Vagina (tissue), 2 donors: ENCODE measurements around the gene AQP6. TPM values are rescaled to one million over a fixed set of nuclear protein-coding genes. Genes with fewer than 3 reads are reported as not detected.

Experiments
- DNase-seq, 2 donors: peaks; one replicate each; pipeline ENCODE4 v3.0.0-alpha.2; 2017; ENCODE audit errors: extremely low spot score in 2 of 2
- H3K27ac ChIP-seq: fragments of 200-600 bp; sonication (generic); one replicate; pipeline ENCODE4 v1.5.1; 2019
- H3K27me3 ChIP-seq: fragments of 200-600 bp; sonication (generic); one replicate; pipeline ENCODE4 v1.5.1; 2019
- H3K36me3 ChIP-seq, 2 donors: fragments of 200-600 bp; sonication (generic); one replicate each; pipeline ENCODE4 v1.5.1; 2017 to 2019
- H3K4me1 ChIP-seq: fragments of 200-600 bp; sonication (generic); one replicate; pipeline ENCODE4 v1.5.1; 2019
- H3K4me3 ChIP-seq, 2 donors: fragments of 200-600 bp; sonication (generic); 1 replicate in 1 of 2; 2 replicates in 1 of 2; pipeline ENCODE4 v1.5.1; 2016 to 2019
- H3K9me3 ChIP-seq: fragments of 200-600 bp; sonication (generic); one replicate; pipeline ENCODE4 v1.5.1; 2019
- CTCF ChIP-seq, 3 experiments: fragments of 450-650 bp in 2 of 3; fragments of 200-600 bp in 1 of 3; sonication (generic) in 1 of 3; IDR thresholded peaks; one replicate each; pipeline ENCODE4 v1.5.1; 2017 to 2019; ENCODE audit warnings: antibody characterized with exemption in 3 of 3, mild to moderate bottlenecking in 2 of 3, moderate library complexity in 2 of 3
- POLR2A ChIP-seq, 2 donors: fragments of 450-650 bp; IDR thresholded peaks; one replicate each; pipeline ENCODE4 v1.6.1; 2017; ENCODE audit warnings: antibody characterized with exemption in 2 of 2, mild to moderate bottlenecking in 2 of 2, moderate library complexity in 2 of 2
- POLR2AphosphoS5 ChIP-seq, 2 donors: sonication (generic); formaldehyde crosslinking; IDR thresholded peaks; one replicate each; pipeline ENCODE4 v1.9.0; 2017; ENCODE audit warnings: antibody characterized with exemption in 2 of 2, mild to moderate bottlenecking in 2 of 2, low read depth in 1 of 2; ENCODE audit not compliant: insufficient read depth in 1 of 2
- intact Hi-C: fragments of 100-400 bp; cut with DNase I; formaldehyde crosslinking; loops from one replicate; pipeline ENCODE4 v1.15.1; 2023
- total RNA-seq: library from RNA; depleted of rRNA; stranded (reverse); fragments of >200 nt; gene quantifications from one replicate; pipeline ENCODE4 v1.2.3, GENCODE V29; 2016

The AQP6 gene
- total RNA-seq, 1 donor from 2014 or later, result not detected

- no peak for DNase-seq
- intact Hi-C loops, result no loop called here
- TF ChIP-seq CTCF (IDR thresholded peaks at IDR 0.05) (no peak), POLR2AphosphoS5 (IDR thresholded peaks at IDR 0.05; ENCODE audit: insufficient read depth in 1 of 2, low read depth in 1 of 2) (no peak), POLR2A (IDR thresholded peaks at IDR 0.05) (no peak)
- no peaks in the 10 kb centered on the region for H3K27me3 ChIP-seq
- H3K9me3 ChIP-seq, result no peaks in the 10 kb centered on the region
- no peak overlapping the region for H3K27ac ChIP-seq
- H3K4me3 ChIP-seq, result no peak overlapping the region
- H3K36me3 ChIP-seq, result no peaks in the 10 kb centered on the region
- H3K4me1 ChIP-seq, result no peaks in the 10 kb centered on the region
Observed at GRCh38 chr12:49932533-49933130, 40.1 kb upstream of the AQP6 start.

DNA sequence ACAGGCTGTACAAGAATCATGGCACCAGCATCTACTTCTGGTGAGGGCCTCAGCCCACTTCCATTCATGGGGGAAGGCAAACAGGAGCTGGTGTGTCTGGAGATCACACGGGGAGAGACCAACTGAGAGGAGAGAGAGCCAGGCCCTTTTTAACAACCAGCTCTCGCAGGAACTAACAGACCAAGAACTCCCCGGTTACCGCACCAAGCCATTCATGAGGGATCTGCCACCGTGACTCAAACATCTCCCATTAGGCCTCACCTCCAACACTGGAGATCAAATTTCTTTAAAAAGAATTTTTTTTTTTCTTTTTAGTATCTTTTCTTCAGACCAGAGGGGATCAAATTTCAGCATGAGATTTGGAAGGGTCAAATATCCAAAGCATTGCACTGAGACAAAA is 39.0 kb upstream of the AQP6 start:
- H3K4me1 ChIP-seq, result no peaks in the 10 kb centered on the region
- intact Hi-C loops, result no loop called here
- TF ChIP-seq POLR2AphosphoS5 (IDR thresholded peaks at IDR 0.05; ENCODE audit: insufficient read depth in 1 of 2, low read depth in 1 of 2) (no peak), POLR2A (IDR thresholded peaks at IDR 0.05) (no peak), CTCF (IDR thresholded peaks at IDR 0.05) (no peak)

GRCh38 chr12:49934505-49934904 is 38.2 kb upstream of the AQP6 start:
- Histone ChIP-seq H3K9me3 (no peaks in the 10 kb centered on the region), H3K36me3 (no peaks in the 10 kb centered on the region), H3K4me3 (no peak overlapping the region), H3K27ac (no peak overlapping the region), H3K4me1 (no peaks in the 10 kb centered on the region), H3K27me3 (no peaks in the 10 kb centered on the region)
- TF ChIP-seq CTCF (IDR thresholded peaks at IDR 0.05) (no peak), POLR2A (IDR thresholded peaks at IDR 0.05) (no peak), POLR2AphosphoS5 (IDR thresholded peaks at IDR 0.05; ENCODE audit: insufficient read depth in 1 of 2, low read depth in 1 of 2) (no peak)
- no peak for DNase-seq
- intact Hi-C loops, result no loop called here

More for the DNA sequence above, 39.0 kb upstream of the AQP6 start:
- Histone ChIP-seq H3K27me3 (no peaks in the 10 kb centered on the region), H3K27ac (no peak overlapping the region), H3K36me3 (no peaks in the 10 kb centered on the region), H3K4me3 (no peak overlapping the region), H3K9me3 (no peaks in the 10 kb centered on the region)
- DNase-seq, result no peak

- H3K27ac ChIP-seq, result no peak overlapping the region
- DNase-seq, result no peak
- intact Hi-C loops, result no loop called here
Observed at GRCh38 chr12:49936925-49937324, 35.8 kb upstream of the AQP6 start.

More at GRCh38 chr12:49936925-49937324, 35.8 kb upstream of the AQP6 start:
- Histone ChIP-seq H3K4me3 (no peak overlapping the region), H3K36me3 (no peaks in the 10 kb centered on the region), H3K4me1 (no peaks in the 10 kb centered on the region), H3K27me3 (no peaks in the 10 kb centered on the region), H3K9me3 (no peaks in the 10 kb centered on the region)
- TF ChIP-seq POLR2AphosphoS5 (IDR thresholded peaks at IDR 0.05; ENCODE audit: insufficient read depth in 1 of 2, low read depth in 1 of 2) (no peak), POLR2A (IDR thresholded peaks at IDR 0.05) (no peak), CTCF (IDR thresholded peaks at IDR 0.05) (no peak)
